Loucy (cell line): ENCODE measurements around the gene STAB2.

Experiments used
- EZH2phosphoT487 ChIP-seq: fragments of 200-600 bp; IDR thresholded peaks from 2 replicates; pipeline ENCODE4 v1.6.1; 2018; ENCODE audit warnings: antibody characterized with exemption, mild to moderate bottlenecking, moderate library complexity, borderline replicate concordance
- TF ChIP-seq, protein P1 (sequence below): fragments of 200-600 bp; sonication (generic); conservative IDR thresholded peaks from 2 replicates; pipeline ENCODE4 v1.5.1; 2014; ENCODE audit warnings: mild to moderate bottlenecking, antibody characterized with exemption, low read length

DNA sequence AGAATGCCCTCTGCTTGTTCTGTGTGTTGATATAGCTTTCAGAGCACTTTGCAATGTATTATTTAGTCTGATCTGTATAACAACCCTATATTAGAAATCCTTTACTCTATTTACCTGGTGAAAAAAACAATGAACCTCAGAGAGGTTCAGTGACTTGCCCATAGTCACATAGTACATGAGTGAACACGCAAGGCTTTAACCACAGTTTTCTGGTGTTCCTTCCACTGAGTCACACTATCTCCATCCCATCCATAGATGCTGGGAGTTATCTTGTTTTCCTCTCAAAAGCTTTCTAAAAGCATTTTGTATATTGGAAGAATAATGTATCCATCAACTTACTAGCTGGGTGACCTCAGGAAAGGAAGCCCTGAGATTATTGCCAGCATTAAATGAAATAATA is 149.5 kb downstream of the STAB2 start:
- TF ChIP-seq, protein P1, sequence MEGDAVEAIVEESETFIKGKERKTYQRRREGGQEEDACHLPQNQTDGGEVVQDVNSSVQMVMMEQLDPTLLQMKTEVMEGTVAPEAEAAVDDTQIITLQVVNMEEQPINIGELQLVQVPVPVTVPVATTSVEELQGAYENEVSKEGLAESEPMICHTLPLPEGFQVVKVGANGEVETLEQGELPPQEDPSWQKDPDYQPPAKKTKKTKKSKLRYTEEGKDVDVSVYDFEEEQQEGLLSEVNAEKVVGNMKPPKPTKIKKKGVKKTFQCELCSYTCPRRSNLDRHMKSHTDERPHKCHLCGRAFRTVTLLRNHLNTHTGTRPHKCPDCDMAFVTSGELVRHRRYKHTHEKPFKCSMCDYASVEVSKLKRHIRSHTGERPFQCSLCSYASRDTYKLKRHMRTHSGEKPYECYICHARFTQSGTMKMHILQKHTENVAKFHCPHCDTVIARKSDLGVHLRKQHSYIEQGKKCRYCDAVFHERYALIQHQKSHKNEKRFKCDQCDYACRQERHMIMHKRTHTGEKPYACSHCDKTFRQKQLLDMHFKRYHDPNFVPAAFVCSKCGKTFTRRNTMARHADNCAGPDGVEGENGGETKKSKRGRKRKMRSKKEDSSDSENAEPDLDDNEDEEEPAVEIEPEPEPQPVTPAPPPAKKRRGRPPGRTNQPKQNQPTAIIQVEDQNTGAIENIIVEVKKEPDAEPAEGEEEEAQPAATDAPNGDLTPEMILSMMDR, result no peak
- no peak for TF ChIP-seq EZH2phosphoT487
